Muscle of leg (tissue), 11 donors: ENCODE measurements around the gene PC. TPM values are rescaled to one million over a fixed set of nuclear protein-coding genes. Genes with fewer than 3 reads are reported as not detected.

ENCODE experiments used
- DNase-seq: peaks from one replicate; pipeline ENCODE4 v3.0.0; 2013
- H3K27ac ChIP-seq: one replicate; pipeline ENCODE4 v1.5.1; 2013; ENCODE audit warnings: mild to moderate bottlenecking, low read length, control low read depth
- H3K27me3 ChIP-seq: one replicate; pipeline ENCODE4 v1.6.1; 2013; ENCODE audit warnings: low read length; ENCODE audit not compliant: control insufficient read depth, insufficient read depth
- H3K36me3 ChIP-seq: one replicate; pipeline ENCODE4 v1.6.1; 2013; ENCODE audit warnings: low read length; ENCODE audit not compliant: control insufficient read depth, insufficient read depth
- H3K4me1 ChIP-seq: one replicate; pipeline ENCODE4 v1.6.1; 2013; ENCODE audit warnings: low read length; ENCODE audit not compliant: control insufficient read depth, insufficient read depth
- H3K4me3 ChIP-seq: one replicate; pipeline ENCODE4 v1.5.1; 2013; ENCODE audit warnings: low read length, control low read depth
- H3K9me3 ChIP-seq: replicated peaks from 2 replicates; pipeline ENCODE4 v1.6.1; 2013; ENCODE audit warnings: low read depth, low read length; ENCODE audit not compliant: control insufficient read depth
- WGBS: methylation state at CpG from one replicate; pipeline ENCODE4 v1.1.5; 2013; ENCODE audit warnings: missing lambda C conversion rate; ENCODE audit not compliant: insufficient coverage; 5-methylcytosine and 5-hydroxymethylcytosine counted together
- polyA plus RNA-seq, 8 donors: library from polyadenylated mRNA; unstranded; fragments of 120-200 nt; gene quantifications; one replicate each; pipeline versions ENCODE4 v1.2.1 to v1.2.3, GENCODE V29; 2013; ENCODE audit warnings: inconsistent platforms in 1 of 8, low replicate concordance in 1 of 8; ENCODE audit not compliant: insufficient read length in 8 of 8, insufficient read depth in 1 of 8
- total RNA-seq: library from RNA; stranded (reverse); fragments of 120-200 nt; gene quantifications from one replicate; pipeline ENCODE4 v1.2.4, GENCODE V29; 2013

PC gene
- total and polyA plus RNA-seq, 9 donors: 10.0 to 30.9 (median 18.8) TPM

- no peak overlapping the region for H3K27ac ChIP-seq
- H3K4me1 ChIP-seq: peaks cover 23% of the 10 kb centered on the region
- 80% methylated on average over 6 of the region's 9 CpGs for WGBS
- no peak overlapping the region for H3K4me3 ChIP-seq
- no peaks in the 10 kb centered on the region for H3K9me3 ChIP-seq
- H3K36me3 ChIP-seq: peaks cover 59% of the 10 kb centered on the region
- peak; percentile 3 for DNase-seq
- H3K27me3 ChIP-seq: no peaks in the 10 kb centered on the region
Measured at GRCh38 chr11:66845876-66846212, 112.3 kb downstream of the PC start.

- Histone ChIP-seq H3K4me3 (no peak overlapping the region), H3K9me3 (no peaks in the 10 kb centered on the region), H3K27ac (no peak overlapping the region), H3K4me1 (peaks cover 23% of the 10 kb centered on the region), H3K27me3 (no peaks in the 10 kb centered on the region), H3K36me3 (peaks cover 56% of the 10 kb centered on the region)
- peak; percentile 5 for DNase-seq
- WGBS: 87% methylated on average over 5 of the region's 15 CpGs
Measured at GRCh38 chr11:66845143-66845875, 112.9 kb downstream of the PC start.

- Histone ChIP-seq H3K36me3 (peaks cover 57% of the 10 kb centered on the region), H3K4me1 (peaks cover 23% of the 10 kb centered on the region), H3K27ac (no peak overlapping the region), H3K4me3 (peak overlapping the region; percentile 93), H3K9me3 (no peaks in the 10 kb centered on the region), H3K27me3 (no peaks in the 10 kb centered on the region)
- DNase-seq: peak; percentile 7
- WGBS: 87% methylated on average over 10 of the region's 12 CpGs
Measured at GRCh38 chr11:66844496-66845142, 113.6 kb downstream of the PC start.

GRCh38 chr11:66843776-66844495 lies 114.2 kb downstream of the PC start:
- Histone ChIP-seq H3K4me1 (peaks cover 23% of the 10 kb centered on the region), H3K4me3 (peak overlapping the region; percentile 93), H3K27me3 (no peaks in the 10 kb centered on the region), H3K9me3 (no peaks in the 10 kb centered on the region), H3K36me3 (peaks cover 55% of the 10 kb centered on the region), H3K27ac (peak overlapping the region; percentile 86)
- WGBS: 14% methylated on average over 16 of the region's 16 CpGs
- no peak for DNase-seq

GRCh38 chr11:66842896-66843775 lies 115.0 kb downstream of the PC start, which contains the start of gene RCE1:
Gene RCE1, plus strand, starts transcription at chr11:66843441. Its CDS starts 15 bp downstream, at chr11:66843456.
- peak within 1 kb of the TSS; percentile 100 for H3K4me3 ChIP-seq
- peak within 1 kb of the TSS; percentile 98 for H3K27ac ChIP-seq
- peak; percentile 97 for DNase-seq
- H3K27me3 ChIP-seq: no peaks in the 10 kb centered on the region
- H3K9me3 ChIP-seq: no peaks in the 10 kb centered on the region
- peaks cover 23% of the 10 kb centered on the region for H3K4me1 ChIP-seq
- under 1% methylated on average over 98 of the region's 98 CpGs for WGBS
- peaks cover 52% of the 10 kb centered on the region for H3K36me3 ChIP-seq

- Histone ChIP-seq H3K4me3 (peak overlapping the region; percentile 100), H3K27me3 (no peaks in the 10 kb centered on the region), H3K27ac (peak overlapping the region; percentile 69), H3K4me1 (peaks cover 23% of the 10 kb centered on the region), H3K9me3 (no peaks in the 10 kb centered on the region), H3K36me3 (peaks cover 50% of the 10 kb centered on the region)
- WGBS: 0% methylated on average over 7 of the region's 11 CpGs
- no peak for DNase-seq
Measured at GRCh38 chr11:66842501-66842895, 115.7 kb downstream of the PC start.

DNA sequence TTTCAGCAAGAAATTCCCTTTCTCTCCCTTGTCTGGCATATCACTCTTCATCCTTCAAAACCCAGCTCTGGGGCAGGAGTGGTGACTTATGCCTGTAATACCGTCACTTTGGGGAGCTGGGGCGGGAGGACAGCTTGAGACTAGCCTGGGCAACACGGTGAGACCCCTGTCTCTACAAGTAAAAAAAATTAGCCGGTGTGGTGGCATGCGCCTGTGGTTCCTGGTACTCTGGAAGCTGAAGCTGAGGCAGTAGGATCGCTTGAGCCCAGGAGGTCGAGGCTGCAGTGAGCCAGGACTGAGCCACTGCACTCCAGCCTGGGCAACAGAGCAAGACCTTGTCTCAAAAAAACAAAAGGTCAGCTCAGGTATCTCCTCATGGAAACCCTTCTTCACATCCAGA lies 116.3 kb downstream of the PC start:
- Histone ChIP-seq H3K4me1 (peaks cover 23% of the 10 kb centered on the region), H3K27ac (no peak overlapping the region), H3K27me3 (no peaks in the 10 kb centered on the region), H3K4me3 (peak overlapping the region; percentile 100), H3K36me3 (peaks cover 47% of the 10 kb centered on the region), H3K9me3 (no peaks in the 10 kb centered on the region)
- WGBS: 93% methylated on average over 7 of the region's 7 CpGs
- DNase-seq: no peak

DNA sequence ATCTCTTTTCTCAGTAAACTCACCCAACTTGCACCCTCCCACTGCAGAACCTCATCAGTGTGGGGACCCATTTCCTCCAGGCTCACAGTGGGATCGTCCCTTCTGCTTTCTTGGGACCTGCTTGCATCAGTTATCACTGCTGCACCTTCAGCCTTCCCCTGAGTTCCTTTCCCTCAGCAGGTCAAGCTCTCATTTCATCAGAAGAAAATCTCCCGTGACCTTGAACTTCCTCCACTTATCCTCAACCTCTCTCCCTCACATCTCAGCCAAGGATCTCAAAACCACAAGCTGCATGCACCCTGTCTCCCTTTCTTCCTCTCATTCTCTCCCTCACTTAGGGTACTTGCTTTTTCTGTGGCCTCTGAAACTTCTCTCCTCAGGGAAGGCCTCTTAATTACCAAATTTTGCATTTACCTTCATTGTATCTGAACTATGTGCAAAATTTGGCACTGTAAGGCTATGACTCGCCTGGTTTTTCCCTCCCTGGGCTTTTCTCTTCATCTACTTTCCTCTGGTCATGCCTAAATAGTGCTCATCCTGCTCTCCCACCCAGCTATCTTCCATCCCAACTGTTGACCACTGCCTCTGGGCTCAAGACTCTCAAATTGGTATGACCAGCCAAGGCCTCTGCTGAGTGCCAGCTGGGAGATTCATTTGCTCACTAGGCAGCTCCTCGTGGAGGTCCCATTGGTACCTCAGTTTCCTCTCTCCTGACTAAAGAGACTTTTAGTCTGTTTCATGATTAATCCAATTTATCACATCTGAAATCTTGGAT lies 117.7 kb downstream of the PC start:
- Histone ChIP-seq H3K4me3 (no peak overlapping the region), H3K27ac (no peak overlapping the region), H3K36me3 (peaks cover 34% of the 10 kb centered on the region), H3K4me1 (peaks cover 23% of the 10 kb centered on the region), H3K27me3 (no peaks in the 10 kb centered on the region), H3K9me3 (no peaks in the 10 kb centered on the region)
- WGBS: 85% methylated on average over 4 of the region's 4 CpGs
- no peak for DNase-seq

DNA sequence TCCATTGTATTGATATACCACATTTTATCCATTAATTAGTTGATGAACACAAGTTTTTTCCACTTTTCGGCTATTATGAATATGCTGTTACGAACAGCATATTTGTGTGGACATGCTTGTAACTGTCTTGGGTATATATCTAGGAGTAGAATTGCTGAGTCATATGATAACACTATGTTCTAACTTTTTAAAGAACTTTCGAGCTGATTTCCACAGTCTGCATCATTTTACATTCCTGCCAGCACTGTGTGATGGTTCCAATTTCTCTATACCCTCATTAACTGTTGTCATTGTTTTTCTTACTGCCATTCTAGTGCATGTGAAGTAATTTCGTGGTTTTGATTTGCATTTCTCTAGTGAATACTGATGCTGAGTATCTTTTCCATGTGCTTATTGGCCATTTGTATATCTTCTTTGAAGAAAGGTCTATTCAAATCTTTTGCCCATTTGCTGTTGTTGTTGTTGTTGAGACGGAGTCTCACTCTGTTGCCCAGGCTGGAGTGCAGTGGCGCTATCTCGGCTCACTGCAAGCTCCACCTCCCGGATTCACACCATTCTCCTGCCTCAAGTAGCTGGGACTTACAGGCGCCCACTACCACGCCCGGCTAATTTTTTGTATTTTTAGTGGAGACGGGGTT lies 122.3 kb downstream of the PC start:
- WGBS: no CpG with 5 or more reads among the region's 12 CpGs
- Histone ChIP-seq H3K4me3 (no peak overlapping the region), H3K9me3 (no peaks in the 10 kb centered on the region), H3K27ac (no peak overlapping the region), H3K36me3 (peaks cover 15% of the 10 kb centered on the region), H3K27me3 (no peaks in the 10 kb centered on the region), H3K4me1 (no peaks in the 10 kb centered on the region)
- no peak for DNase-seq
